K562 (cell line): ENCODE measurements around the gene CNPY3. TPM values are rescaled to one million over a fixed set of nuclear protein-coding genes. Genes with fewer than 3 reads are reported as not detected.

Source experiments
- ATAC-seq: fragments of 200-7000 bp; cut with Tn5 transposase; 3 replicates; pipeline ENCODE4 v1.9.1; 2020; ENCODE audit warnings: moderate library complexity
- BruUV-seq: library from RNA; stranded (reverse); fragments of 400-500 nt; replicated peaks from 2 replicates; lab custom pipeline; 2021; lab: Mats Ljungman, UMichigan
- CTCF ChIA-PET: fragments of 300-600 bp; formaldehyde crosslinking; extraction: SDS; loops from one replicate; lab custom pipeline; 2021; ENCODE audit warnings: low intra/inter-chr PET ratio; lab: Yijun Ruan, JAX
- POLR2A ChIA-PET: fragments of 300-600, 350-650 bp; sonication (Branson Sonifier 250); formaldehyde crosslinking; extraction: SDS; loops from one replicate; lab custom pipeline; 2021; ENCODE audit warnings: antibody characterized with exemption, inconsistent platforms; lab: Yijun Ruan, JAX
- DNase-seq, 4 experiments: peaks; one replicate each; pipeline versions ENCODE4 v3.0.0 to v3.0.0-alpha.2; 2011 to 2018; ENCODE audit warnings: low spot score in 3 of 4, mixed read lengths in 3 of 4; ENCODE audit errors: extremely low read depth in 1 of 4
- FAIRE-seq: peaks from 2 replicates; lab custom pipeline; 2011; peaks lifted over from hg19 to GRCh38; lab: Jason Lieb, UNC
- H2AFZ ChIP-seq: 2 replicates; pipeline ENCODE4 v1.6.0; 2011; ENCODE audit warnings: low read depth, low read length, control low read depth, inconsistent platforms
- H3K27ac ChIP-seq: fragments of 200-600 bp; 3 replicates; pipeline ENCODE4 v1.8.0; 2011; ENCODE audit warnings: low read depth, mild to moderate bottlenecking, control low read depth, inconsistent platforms, low read length, moderate library complexity, mixed read lengths; ENCODE audit errors: extremely low read depth
- H3K27me3 ChIP-seq, 2 experiments: fragments of 300-600 bp in 1 of 2; 2 replicates in 1 of 2; 3 replicates in 1 of 2; pipeline versions ENCODE4 v1.6.0 to v1.8.0; 2011; ENCODE audit warnings: inconsistent platforms in 2 of 2, low read length in 2 of 2, mild to moderate bottlenecking in 1 of 2, mixed read lengths in 1 of 2, moderate library complexity in 1 of 2; ENCODE audit not compliant: control insufficient read depth in 2 of 2, insufficient read depth in 2 of 2
- H3K36me3 ChIP-seq: fragments of 300-600 bp; 3 replicates; pipeline ENCODE4 v1.8.0; 2011; ENCODE audit warnings: mild to moderate bottlenecking, low read length, inconsistent platforms; ENCODE audit not compliant: control insufficient read depth, insufficient read depth
- H3K4me1 ChIP-seq, 2 experiments: fragments of 200-600 bp in 1 of 2; replicated peaks in 1 of 2; 2 replicates in 1 of 2; 3 replicates in 1 of 2; pipeline versions ENCODE4 v1.5.1 to v1.8.0; 2011; ENCODE audit warnings: inconsistent platforms in 2 of 2, low read length in 2 of 2, mild to moderate bottlenecking in 1 of 2, mixed read lengths in 1 of 2, moderate library complexity in 1 of 2; ENCODE audit not compliant: control insufficient read depth in 2 of 2, insufficient read depth in 2 of 2
- H3K4me2 ChIP-seq: 2 replicates; pipeline ENCODE4 v1.6.1; 2011; ENCODE audit warnings: low read length, control low read depth, inconsistent platforms, mixed read lengths; ENCODE audit not compliant: insufficient read depth
- H3K4me3 ChIP-seq: fragments of 200-600 bp; sonication (generic), shearing (Covaris generic); 2 replicates; pipeline ENCODE4 v1.5.1; 2016; ENCODE audit warnings: control low read depth, inconsistent platforms
- H3K79me2 ChIP-seq: fragments of 200-600 bp; 3 replicates; pipeline ENCODE4 v1.8.0; 2011; ENCODE audit warnings: low read length, inconsistent platforms; ENCODE audit not compliant: control insufficient read depth, insufficient read depth
- H3K9ac ChIP-seq, 2 experiments: 2 replicates each; pipeline versions ENCODE4 v1.6.0 to v1.6.1; 2011; ENCODE audit warnings: low read depth in 2 of 2, low read length in 2 of 2, control low read depth in 1 of 2, inconsistent platforms in 1 of 2, mild to moderate bottlenecking in 1 of 2, mixed read lengths in 1 of 2; ENCODE audit not compliant: insufficient read depth in 1 of 2
- H3K9me1 ChIP-seq: one replicate; pipeline ENCODE4 v1.6.0; 2011; ENCODE audit warnings: inconsistent platforms, mild to moderate bottlenecking, low read length, moderate library complexity; ENCODE audit not compliant: control insufficient read depth, insufficient read depth
- H3K9me3 ChIP-seq: replicated peaks from 2 replicates; pipeline ENCODE4 v1.5.1; 2011; ENCODE audit warnings: low read depth, low read length, inconsistent platforms; ENCODE audit not compliant: control insufficient read depth, insufficient read depth
- H4K20me1 ChIP-seq: replicated peaks from 2 replicates; pipeline ENCODE4 v1.6.1; 2011; ENCODE audit warnings: low read length, inconsistent platforms, mixed read lengths; ENCODE audit not compliant: control insufficient read depth, insufficient read depth
- ARID2 ChIP-seq: fragments of 450-650 bp; IDR thresholded peaks from 2 replicates; pipeline ENCODE4 v1.6.1; 2017; ENCODE audit warnings: antibody characterized with exemption, mild to moderate bottlenecking
- ETV1 ChIP-seq: fragments of 450-650 bp; conservative IDR thresholded peaks from 2 replicates; pipeline ENCODE4 v1.6.1; 2016; ENCODE audit warnings: missing genetic modification characterization, control low read depth, low read depth, missing compliant biosample characterization
- NCOA6 ChIP-seq: fragments of 450-650 bp; IDR thresholded peaks from 2 replicates; pipeline ENCODE4 v1.6.1; 2017; ENCODE audit warnings: mild to moderate bottlenecking
- VEZF1 ChIP-seq: fragments of 200-800 bp; sonication (Bioruptor generic); IDR thresholded peaks from 2 replicates; pipeline ENCODE4 v1.6.1; 2017; ENCODE audit warnings: missing genetic modification characterization, missing compliant biosample characterization
- ZNF133 ChIP-seq: fragments of 250-450 bp; sonication (Bioruptor Pico); IDR thresholded peaks from 2 replicates; pipeline ENCODE4 v1.4.0; 2020; ENCODE audit warnings: mild to moderate bottlenecking
- ZNF655 ChIP-seq: fragments of 250-450 bp; sonication (Bioruptor Pico); IDR thresholded peaks from 2 replicates; pipeline ENCODE4 v1.5.0; 2021
- WGBS: fragments of 100-300 bp; shearing (Covaris generic); methylation state at CpG from one replicate; pipeline ENCODE4 v1.1.6; 2016; ENCODE audit warnings: low coverage, mixed read lengths; ENCODE audit not compliant: insufficient coverage; ENCODE audit errors: missing lambda C conversion rate; 5-methylcytosine and 5-hydroxymethylcytosine counted together
- in situ Hi-C: fragments of 300-500 bp; cut with MboI; formaldehyde crosslinking; loops from 4 replicates; pipeline ENCODE4 v1.15.0; 2018; ENCODE audit warnings: inconsistent platforms, mixed read lengths
- intact Hi-C: fragments of 100-400 bp; cut with micrococcal nuclease; formaldehyde crosslinking; loops from 2 replicates; pipeline ENCODE4 v1.14.2; 2022
- polyA plus RNA-seq, 8 experiments: library from polyadenylated mRNA; depleted of rRNA in 4 of 8; stranded (reverse) in 5 of 8; unstranded in 3 of 8; fragments of >200 nt; fragmentation: Nextera tagmentation in 2 of 8; fragmentation: Illumina TruSeq in 1 of 8; extraction: Ambion mirVana in 2 of 8; extraction: Trizol in 1 of 8; gene quantifications; 2 replicates each; pipeline versions ENCODE4 v1.2.1 to v1.2.3, GENCODE V29; 2011 to 2014; ENCODE audit warnings: inconsistent platforms in 1 of 8, missing spikeins in 1 of 8
- total RNA-seq, 7 experiments: library from RNA; depleted of rRNA in 6 of 7; stranded (reverse); fragments of >200 nt in 6 of 7; fragmentation: Illumina TruSeq in 2 of 7; extraction: Trizol in 2 of 7; gene quantifications; 2 replicates each; pipeline versions ENCODE4 v1.2.1 to v1.2.3, GENCODE V29; 2011 to 2021; ENCODE audit warnings: low replicate concordance in 1 of 7

CNPY3 gene
- total and polyA plus RNA-seq, 9 of the 15 experiments (the other 6 are each of a cell fraction or from before 2014, with no cell fraction given): 2.4 to 37.4 (median 21.2) TPM

- ATAC-seq: no peak
- H3K4me2 ChIP-seq: no peak overlapping the region
- POLR2A ChIA-PET: interaction anchor here (1.5 kb wide), 1 partner anchor 17 kb away, joined by 10 read pairs; the partner anchor contains the start of gene CNPY3
These were observed 17.9 kb upstream of the CNPY3 start for GRCh38 chr6:42911171-42912021.

More at GRCh38 chr6:42911171-42912021, 17.9 kb upstream of the CNPY3 start:
- Histone ChIP-seq H3K79me2 (no peaks in the 10 kb centered on the region), H4K20me1 (no peaks in the 10 kb centered on the region), H3K27ac (no peak overlapping the region), H3K36me3 (no peaks in the 10 kb centered on the region)
- CTCF ChIA-PET: interaction anchor here (0.7 kb wide), 1 partner anchor 458 kb away, joined by 3 read pairs; the partner anchor contains the start of gene ZNF318
- FAIRE-seq: no peak
- TF ChIP-seq NCOA6 (no peak), ZNF655 (CRISPR knock-in tag) (no peak), ZNF133 (no peak), ETV1 (tag) (no peak), ARID2 (no peak), VEZF1 (no peak)
- TF ChIP-seq, all 486 proteins: peak for 0
- DNase-seq: no peak
- no peaks in the 10 kb centered on the region for H3K27me3 ChIP-seq
- no TSS peak for BruUV-seq
- no peak overlapping the region for H2AFZ ChIP-seq
- H3K9ac ChIP-seq: no peak overlapping the region
- no peak overlapping the region for H3K4me3 ChIP-seq
- intact Hi-C loops: no loop called here
- in situ Hi-C loops: no loop called here
- peaks cover 5 to 13% of the 10 kb centered on the region in 2 experiments; a peak in 4 of 5 replicates for H3K4me1 ChIP-seq
- H3K9me3 ChIP-seq: no peaks in the 10 kb centered on the region
- 79% methylated on average over 30 of the region's 49 CpGs for WGBS
- no peaks in the 10 kb centered on the region for H3K9me1 ChIP-seq
